Peyer's patch (tissue), 4 donors: Measurements from ENCODE around the gene LUC7L2. TPM values are rescaled to one million over a fixed set of nuclear protein-coding genes. Genes with fewer than 3 reads are reported as not detected.

Experiments
- DNase-seq, 3 donors: peaks; one replicate each; pipeline ENCODE4 v3.0.0-alpha.2; 2017 to 2019
- H3K27ac ChIP-seq, 4 donors: fragments of 200-600 bp; sonication (generic); one replicate each; pipeline ENCODE4 v1.5.1; 2016 to 2019
- H3K27me3 ChIP-seq, 2 donors: fragments of 200-600 bp; sonication (generic); one replicate each; pipeline ENCODE4 v1.5.1; 2019
- H3K36me3 ChIP-seq, 3 donors: fragments of 200-600 bp; sonication (generic); one replicate each; pipeline ENCODE4 v1.5.1; 2016 to 2019
- H3K4me1 ChIP-seq, 4 donors: fragments of 200-600 bp; sonication (generic); one replicate each; pipeline ENCODE4 v1.5.1; 2016 to 2019
- H3K4me3 ChIP-seq, 4 donors: fragments of 200-600 bp; sonication (generic); 1 replicate in 3 of 4; 2 replicates in 1 of 4; pipeline ENCODE4 v1.5.1; 2016 to 2019; ENCODE audit warnings: mild to moderate bottlenecking in 1 of 4
- H3K9me3 ChIP-seq, 4 donors: fragments of 200-600 bp; sonication (generic); one replicate each; pipeline ENCODE4 v1.5.1; 2016 to 2019; ENCODE audit warnings: mild to moderate bottlenecking in 1 of 4
- CTCF ChIP-seq, 6 experiments: fragments of 450-650 bp in 4 of 6; fragments of 200-600 bp in 2 of 6; sonication (generic) in 1 of 6; IDR thresholded peaks; one replicate each; pipeline ENCODE4 v1.5.1; 2017 to 2019; ENCODE audit warnings: antibody characterized with exemption in 6 of 6, mild to moderate bottlenecking in 3 of 6, moderate library complexity in 1 of 6
- POLR2A ChIP-seq, 2 donors: fragments of 450-650 bp; IDR thresholded peaks; one replicate each; pipeline ENCODE4 v1.5.1; 2017; ENCODE audit warnings: antibody characterized with exemption in 2 of 2, mild to moderate bottlenecking in 2 of 2, moderate library complexity in 2 of 2
- total RNA-seq, 4 donors: library from RNA; depleted of rRNA; stranded (reverse); fragments of >200 nt; gene quantifications; one replicate each; pipeline ENCODE4 v1.1.0, GENCODE V29; 2016

LUC7L2 gene
- total RNA-seq, 4 donors from 2014 or later, result 57.6 to 182 (median 74.4) TPM

DNA sequence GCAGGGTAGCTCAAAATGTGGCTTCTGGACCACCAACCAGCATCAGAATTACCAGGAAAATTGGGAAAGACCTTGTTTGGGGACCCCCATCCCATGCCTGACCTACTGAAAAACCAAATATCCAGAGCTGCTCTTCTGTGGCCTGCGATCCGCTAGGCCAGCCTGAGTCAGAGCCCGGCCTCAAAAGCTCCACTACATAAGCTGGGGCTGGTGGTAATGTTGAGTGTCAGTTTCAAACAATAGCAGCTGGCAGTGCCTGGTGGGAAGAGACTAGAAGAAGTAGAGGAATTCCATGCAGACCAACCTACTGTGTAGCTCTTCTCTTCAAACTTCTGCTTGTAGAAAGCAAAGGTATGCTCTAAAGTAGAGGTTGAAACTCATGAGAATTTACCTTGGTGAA is 71.8 kb downstream of the LUC7L2 start:
- H3K4me3 ChIP-seq, result no peak overlapping the region
- no peaks in the 10 kb centered on the region for H3K36me3 ChIP-seq
- no peaks in the 10 kb centered on the region for H3K9me3 ChIP-seq
- no peak for TF ChIP-seq POLR2A (IDR thresholded peaks at IDR 0.05)
- no peak for TF ChIP-seq CTCF (IDR thresholded peaks at IDR 0.05)
- DNase-seq, result no peak
- no peak overlapping the region for H3K27ac ChIP-seq
- H3K27me3 ChIP-seq, result no peaks in the 10 kb centered on the region
- peaks cover 0 to 6% (median 0%) of the 10 kb centered on the region in 4 donors for H3K4me1 ChIP-seq

GRCh38 chr7:139436806-139437205 is 77.1 kb downstream of the LUC7L2 start:
- DNase-seq, result no peak
- Histone ChIP-seq H3K4me3 (no peak overlapping the region), H3K27ac (no peak overlapping the region), H3K36me3 (no peaks in the 10 kb centered on the region), H3K4me1 (peaks cover 0 to 6% (median 0%) of the 10 kb centered on the region in 4 donors), H3K27me3 (no peaks in the 10 kb centered on the region), H3K9me3 (no peaks in the 10 kb centered on the region)
- no peak for TF ChIP-seq CTCF (IDR thresholded peaks at IDR 0.05)
- no peak for TF ChIP-seq POLR2A (IDR thresholded peaks at IDR 0.05)

DNA sequence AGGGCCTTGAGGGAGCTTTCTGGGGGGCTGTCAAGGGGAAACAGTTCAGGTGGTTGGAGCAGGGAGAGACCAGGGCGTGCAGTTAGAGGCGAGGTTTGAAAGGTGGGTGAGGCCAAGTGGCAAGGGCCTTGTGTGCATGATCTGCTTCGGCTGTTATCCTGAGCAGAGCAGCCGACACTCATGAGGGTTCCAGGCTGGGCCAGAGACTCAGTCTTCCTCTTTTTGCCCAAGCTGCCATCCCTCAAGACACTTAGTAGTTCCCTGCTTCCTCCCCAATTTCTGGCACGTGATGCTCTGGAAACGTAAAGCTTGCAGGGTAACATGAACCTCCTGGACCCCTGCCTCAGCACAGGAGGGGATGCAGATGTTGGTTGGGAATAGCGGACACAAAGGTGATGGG is 79.7 kb downstream of the LUC7L2 start:
- Histone ChIP-seq H3K4me1 (no peaks in the 10 kb centered on the region), H3K4me3 (no peak overlapping the region), H3K36me3 (no peaks in the 10 kb centered on the region), H3K9me3 (no peaks in the 10 kb centered on the region), H3K27ac (no peak overlapping the region), H3K27me3 (no peaks in the 10 kb centered on the region)
- no peak for DNase-seq
- TF ChIP-seq POLR2A (IDR thresholded peaks at IDR 0.05) (no peak), CTCF (IDR thresholded peaks at IDR 0.05) (no peak)

- Histone ChIP-seq H3K27ac (no peak overlapping the region), H3K4me1 (no peaks in the 10 kb centered on the region), H3K9me3 (no peaks in the 10 kb centered on the region), H3K36me3 (no peaks in the 10 kb centered on the region), H3K4me3 (no peak overlapping the region), H3K27me3 (no peaks in the 10 kb centered on the region)
- no peak for TF ChIP-seq POLR2A (IDR thresholded peaks at IDR 0.05)
- TF ChIP-seq CTCF (IDR thresholded peaks at IDR 0.05), result no peak
- DNase-seq, result no peak
These were observed 82.3 kb downstream of the LUC7L2 start for GRCh38 chr7:139441961-139442360.

DNA sequence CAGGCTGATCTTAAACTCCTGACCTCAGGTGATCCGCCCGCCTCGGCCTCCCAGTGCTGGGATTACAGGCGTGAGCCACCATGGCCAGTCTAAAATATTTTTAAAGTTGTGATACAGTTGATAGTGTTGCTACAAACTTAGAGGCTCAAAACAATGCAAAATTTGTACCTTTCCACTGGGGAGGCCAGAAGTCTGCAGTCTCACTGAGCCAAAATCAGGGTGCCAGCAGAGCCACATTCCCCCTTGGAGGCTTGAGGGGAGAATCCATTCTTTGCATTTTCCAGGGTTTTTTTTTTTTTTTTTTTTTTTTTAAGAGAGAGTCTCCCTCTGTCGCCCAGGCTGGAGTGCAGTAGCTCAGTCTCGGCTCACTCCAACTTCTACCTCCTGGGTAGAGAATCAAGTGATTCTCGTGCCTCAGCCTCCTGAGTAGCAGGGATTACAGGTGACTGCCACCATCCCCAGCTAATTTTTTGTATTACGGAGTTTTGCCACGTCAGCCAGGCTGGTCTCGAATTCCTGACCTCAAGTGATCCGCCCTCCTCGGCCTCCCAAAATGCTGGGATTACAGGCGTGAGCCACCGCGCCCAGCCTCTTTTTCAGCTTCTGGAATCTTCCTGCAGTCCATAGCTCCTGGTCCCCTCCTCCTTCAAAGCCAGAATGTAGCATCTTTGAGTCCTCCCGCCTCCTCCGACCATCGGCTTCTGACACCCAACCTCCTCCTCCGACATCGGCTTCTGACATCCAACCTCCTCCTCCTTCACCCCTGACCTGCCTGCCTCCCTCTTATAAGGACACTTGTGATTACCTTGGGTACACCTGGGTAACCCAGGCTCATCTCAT is 86.6 kb downstream of the LUC7L2 start:
- Histone ChIP-seq H3K4me1 (no peaks in the 10 kb centered on the region), H3K4me3 (no peak overlapping the region), H3K27ac (no peak overlapping the region), H3K36me3 (no peaks in the 10 kb centered on the region), H3K9me3 (no peaks in the 10 kb centered on the region), H3K27me3 (no peaks in the 10 kb centered on the region)
- TF ChIP-seq POLR2A (IDR thresholded peaks at IDR 0.05) (no peak), CTCF (IDR thresholded peaks at IDR 0.05) (no peak)
- DNase-seq, result no peak
